GM21825 (cell line): Measurements from ENCODE around the gene KRTAP10-12.

Source experiments
- ATAC-seq: cut with Tn5 transposase; IDR thresholded peaks from one replicate; pipeline ENCODE4 v1.9.1; 2021; ENCODE audit warnings: mild to moderate bottlenecking, moderate library complexity; ENCODE audit not compliant: unreplicated experiment

Gene KRTAP10-12

GRCh38 chr21:44710756-44711326 is 13.9 kb downstream of the KRTAP10-12 start:
- no peak for ATAC-seq

- ATAC-seq = no peak
Measured at GRCh38 chr21:44711327-44712202, 14.6 kb downstream of the KRTAP10-12 start, which contains the start of gene TSPEAR. Gene TSPEAR, minus strand, starts transcription at chr21:44711572. Its CDS starts 58 bp downstream, at chr21:44711514.

GRCh38 chr21:44712203-44713028 is 15.4 kb downstream of the KRTAP10-12 start:
- no peak for ATAC-seq

GRCh38 chr21:44713130-44713529 is 16.2 kb downstream of the KRTAP10-12 start:
- ATAC-seq = no peak

- no peak for ATAC-seq
Measured at GRCh38 chr21:44713846-44714245, 16.9 kb downstream of the KRTAP10-12 start.

GRCh38 chr21:44714905-44715304 is 17.9 kb downstream of the KRTAP10-12 start:
- ATAC-seq = no peak

GRCh38 chr21:44716984-44717383 is 20.0 kb downstream of the KRTAP10-12 start:
- ATAC-seq = no peak

GRCh38 chr21:44718093-44718492 is 21.1 kb downstream of the KRTAP10-12 start:
- no peak for ATAC-seq

- ATAC-seq = no peak
Measured at GRCh38 chr21:44718571-44718970, 21.6 kb downstream of the KRTAP10-12 start.

- no peak for ATAC-seq
Measured at GRCh38 chr21:44720170-44720569, 23.2 kb downstream of the KRTAP10-12 start.

- no peak for ATAC-seq
Measured at GRCh38 chr21:44722731-44723130, 25.8 kb downstream of the KRTAP10-12 start.

GRCh38 chr21:44723177-44724131 is 26.5 kb downstream of the KRTAP10-12 start:
- no peak for ATAC-seq

GRCh38 chr21:44724196-44724595 is 27.2 kb downstream of the KRTAP10-12 start:
- no peak for ATAC-seq

- no peak for ATAC-seq
Measured at GRCh38 chr21:44724926-44725325, 28.0 kb downstream of the KRTAP10-12 start.

- ATAC-seq = no peak
Measured at GRCh38 chr21:44726826-44727225, 29.9 kb downstream of the KRTAP10-12 start.

- no peak for ATAC-seq
Measured at GRCh38 chr21:44727321-44727720, 30.3 kb downstream of the KRTAP10-12 start.

GRCh38 chr21:44727757-44728156 is 30.8 kb downstream of the KRTAP10-12 start:
- ATAC-seq = no peak

GRCh38 chr21:44728716-44729115 is 31.7 kb downstream of the KRTAP10-12 start:
- no peak for ATAC-seq

GRCh38 chr21:44729336-44730027 is 32.5 kb downstream of the KRTAP10-12 start:
- no peak for ATAC-seq

GRCh38 chr21:44730028-44730395 is 33.0 kb downstream of the KRTAP10-12 start:
- ATAC-seq = no peak
